Glutamatergic neuron (in vitro differentiated cells): Measurements from ENCODE around the gene HMCN1. TPM values are rescaled to one million over a fixed set of nuclear protein-coding genes. Genes with fewer than 3 reads are reported as not detected.

Source experiments
- DNase-seq: peaks from one replicate; pipeline ENCODE4 v3.0.0; 2022
- H3K27ac Mint-ChIP-seq: one replicate; pipeline ENCODE4 v1.8.0; 2020; ENCODE audit warnings: mild to moderate bottlenecking, mixed read lengths, inconsistent platforms; ENCODE audit not compliant: unreplicated experiment
- H3K27me3 Mint-ChIP-seq: one replicate; pipeline ENCODE4 v1.8.0; 2020; ENCODE audit warnings: mild to moderate bottlenecking, moderate library complexity, mixed read lengths, inconsistent platforms; ENCODE audit not compliant: unreplicated experiment
- H3K36me3 Mint-ChIP-seq: one replicate; pipeline ENCODE4 v1.8.0; 2020; ENCODE audit warnings: mild to moderate bottlenecking, mixed read lengths, inconsistent platforms; ENCODE audit not compliant: unreplicated experiment
- H3K4me1 Mint-ChIP-seq: one replicate; pipeline ENCODE4 v1.8.0; 2020; ENCODE audit warnings: mild to moderate bottlenecking, low read depth, mixed read lengths, inconsistent platforms; ENCODE audit not compliant: unreplicated experiment
- H3K4me3 Mint-ChIP-seq: one replicate; pipeline ENCODE4 v1.8.0; 2020; ENCODE audit warnings: mild to moderate bottlenecking, mixed read lengths, inconsistent platforms; ENCODE audit not compliant: unreplicated experiment
- H3K9me3 Mint-ChIP-seq: one replicate; pipeline ENCODE4 v1.8.0; 2020; ENCODE audit warnings: mild to moderate bottlenecking, moderate library complexity, mixed read lengths, inconsistent platforms; ENCODE audit not compliant: unreplicated experiment
- CTCF ChIP-seq: fragments of 200-600 bp; sonication (generic); IDR thresholded peaks from one replicate; pipeline ENCODE4 v1.5.0; 2021; ENCODE audit not compliant: partially characterized antibody, unreplicated experiment
- total RNA-seq: library from RNA; stranded (reverse); fragmentation: NEBNext Ultra II Directional; extraction: Animal tissue kit (Norgen Biotek cat#: 25700); gene quantifications from one replicate; pipeline ENCODE4 v1.2.1, GENCODE V29; 2021; ENCODE audit not compliant: unreplicated experiment

HMCN1 gene
- total RNA-seq, 1 donor from 2014 or later, result 0.93 TPM

DNA sequence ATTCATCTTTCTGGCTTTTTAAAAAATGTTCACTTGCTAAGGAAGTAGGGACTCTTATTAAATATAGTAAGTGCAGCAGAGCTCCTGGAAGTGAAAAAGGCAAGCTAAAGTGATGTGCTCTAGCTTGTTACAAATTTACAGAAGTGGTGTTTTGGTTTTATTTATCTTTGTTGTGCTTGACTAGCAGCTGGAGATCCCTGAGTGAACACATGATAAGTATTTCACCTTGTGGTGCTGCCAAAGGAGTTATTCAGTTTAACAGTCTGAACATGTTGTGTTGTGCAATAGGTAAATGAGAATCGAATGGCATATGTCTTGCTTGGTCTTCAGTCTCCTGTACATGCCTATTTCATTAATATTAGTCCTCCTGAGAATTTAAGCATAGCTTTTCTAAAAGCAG, 325.1 kb downstream of the HMCN1 start:
- H3K4me3 Mint-ChIP-seq, result no peak overlapping the region
- H3K4me1 Mint-ChIP-seq, result no peaks in the 10 kb centered on the region
- H3K36me3 Mint-ChIP-seq, result no peaks in the 10 kb centered on the region

DNA sequence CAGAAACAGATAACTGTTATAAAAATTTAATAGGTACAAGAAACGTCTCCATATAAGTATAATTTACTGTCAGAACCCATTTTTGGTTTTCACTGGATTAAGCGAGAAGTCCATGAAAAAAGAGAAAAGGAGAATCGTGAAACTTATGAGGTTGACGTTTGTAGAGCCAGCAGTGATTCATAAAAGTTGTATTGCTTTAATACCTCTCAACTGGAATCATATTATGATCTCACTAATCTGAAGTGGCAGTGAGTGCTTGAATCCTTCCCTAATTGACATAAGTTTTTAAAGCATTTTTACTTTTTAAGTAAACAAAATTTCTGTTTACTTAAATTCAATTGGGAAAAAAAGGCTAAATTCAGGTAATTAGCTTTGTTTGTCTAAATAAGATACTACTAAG, 325.6 kb downstream of the HMCN1 start:
- Mint-ChIP-seq H3K27ac (no peak overlapping the region), H3K36me3 (no peaks in the 10 kb centered on the region), H3K9me3 (no peaks in the 10 kb centered on the region), H3K4me3 (no peak overlapping the region), H3K27me3 (no peaks in the 10 kb centered on the region), H3K4me1 (no peaks in the 10 kb centered on the region)
- TF ChIP-seq CTCF, result no peak
- no peak for DNase-seq

More for the DNA sequence above, 325.1 kb downstream of the HMCN1 start:
- Mint-ChIP-seq H3K27me3 (no peaks in the 10 kb centered on the region), H3K27ac (no peak overlapping the region), H3K9me3 (no peaks in the 10 kb centered on the region)
- no peak for DNase-seq
- TF ChIP-seq CTCF, result no peak

DNA sequence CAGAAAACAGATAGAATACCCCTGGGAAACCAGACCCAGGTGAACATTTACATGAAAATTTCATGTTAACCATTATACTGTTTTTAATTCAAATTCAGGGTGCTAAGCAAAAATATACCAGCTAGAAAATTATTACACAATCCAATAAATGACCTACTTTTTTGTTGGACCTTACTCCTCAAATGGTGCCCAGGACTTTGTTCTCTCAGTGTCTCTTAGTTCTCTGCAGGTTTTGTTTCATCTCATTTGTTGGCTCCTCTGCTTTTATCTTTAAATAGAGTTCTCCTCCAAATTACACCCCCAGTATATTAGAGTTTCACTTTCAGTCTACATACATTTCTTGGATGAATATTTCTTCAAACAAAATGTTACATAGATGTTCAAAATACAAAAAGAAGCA, 326.0 kb downstream of the HMCN1 start:
- no peak for DNase-seq
- Mint-ChIP-seq H3K27ac (no peak overlapping the region), H3K27me3 (no peaks in the 10 kb centered on the region), H3K4me1 (no peaks in the 10 kb centered on the region), H3K36me3 (no peaks in the 10 kb centered on the region), H3K9me3 (no peaks in the 10 kb centered on the region), H3K4me3 (no peak overlapping the region)
- TF ChIP-seq CTCF, result no peak

DNA sequence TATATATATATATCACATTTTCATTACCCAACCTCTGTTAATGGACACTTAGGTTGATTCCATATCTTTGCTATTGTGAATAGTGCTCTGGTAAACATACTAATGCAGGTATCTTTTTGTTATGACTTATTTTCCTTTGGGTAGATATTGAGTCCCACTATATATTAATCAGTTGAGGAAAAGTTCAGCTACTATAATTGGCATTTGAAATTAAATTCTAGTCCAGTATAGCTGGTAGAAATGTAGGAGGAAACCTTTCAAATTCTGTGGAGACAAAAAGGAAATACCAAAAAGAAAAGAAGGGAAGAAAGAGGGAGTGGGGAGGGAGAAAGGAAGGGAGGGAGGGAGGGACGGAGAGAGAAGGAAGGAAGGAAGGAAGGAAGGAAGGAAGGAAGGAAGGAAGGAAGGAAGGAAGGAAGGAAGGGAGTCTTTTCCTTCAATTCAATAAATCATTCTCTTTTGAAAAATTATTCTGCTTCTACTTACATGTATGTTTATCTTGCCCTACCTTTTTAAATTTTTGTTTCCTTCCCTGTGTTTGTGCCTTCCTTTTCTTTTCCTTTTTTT, 329.0 kb downstream of the HMCN1 start:
- Mint-ChIP-seq H3K4me1 (no peaks in the 10 kb centered on the region), H3K36me3 (no peaks in the 10 kb centered on the region)

More for the DNA sequence above, 329.0 kb downstream of the HMCN1 start:
- Mint-ChIP-seq H3K9me3 (no peaks in the 10 kb centered on the region), H3K27me3 (no peaks in the 10 kb centered on the region), H3K27ac (no peak overlapping the region), H3K4me3 (no peak overlapping the region)
- DNase-seq, result no peak
- TF ChIP-seq CTCF, result no peak
